ENCODE measurements around the gene STMN1. TPM values are rescaled to one million over a fixed set of nuclear protein-coding genes. Genes with fewer than 3 reads are reported as not detected.

The STMN1 gene
- total RNA-seq, 4 donors from 2014 or later, result 21.2 to 62.7 (median 26.8) TPM

DNA sequence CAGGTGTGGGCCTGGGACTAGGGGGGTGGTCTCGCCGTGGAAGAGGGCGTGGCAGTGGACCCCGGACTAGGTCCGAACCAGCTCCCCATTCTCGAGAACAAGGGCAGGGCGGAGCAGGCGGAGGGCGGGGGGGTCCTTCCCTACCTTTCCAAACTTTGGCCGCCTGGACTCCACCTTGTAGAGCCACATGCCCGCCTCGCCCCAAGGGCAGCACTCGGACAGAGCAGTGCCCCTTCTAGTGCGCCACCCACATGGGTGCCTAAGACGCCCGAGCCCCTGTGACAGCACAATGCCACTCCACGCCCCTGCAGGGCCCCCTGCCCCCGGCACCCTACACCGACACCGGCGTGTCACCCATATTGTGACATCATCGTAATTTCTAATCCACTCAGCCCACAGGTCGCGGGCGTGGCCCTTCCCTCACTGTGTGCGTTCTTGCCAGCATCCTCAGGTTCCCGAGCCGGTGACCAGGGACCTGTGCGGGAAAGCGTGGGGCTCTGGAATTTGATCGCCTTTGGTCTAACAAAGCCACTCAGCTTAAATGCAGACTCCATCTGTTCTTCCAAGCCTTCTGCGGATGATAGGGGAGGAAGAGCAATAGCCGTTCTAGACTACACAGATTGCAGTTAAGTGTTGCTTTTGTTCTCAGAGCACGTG lies 553 bp upstream of the STMN1 start:
- TF ChIP-seq POLR2A (IDR thresholded peaks at IDR 0.05), result no peak
- TF ChIP-seq, protein P1, sequence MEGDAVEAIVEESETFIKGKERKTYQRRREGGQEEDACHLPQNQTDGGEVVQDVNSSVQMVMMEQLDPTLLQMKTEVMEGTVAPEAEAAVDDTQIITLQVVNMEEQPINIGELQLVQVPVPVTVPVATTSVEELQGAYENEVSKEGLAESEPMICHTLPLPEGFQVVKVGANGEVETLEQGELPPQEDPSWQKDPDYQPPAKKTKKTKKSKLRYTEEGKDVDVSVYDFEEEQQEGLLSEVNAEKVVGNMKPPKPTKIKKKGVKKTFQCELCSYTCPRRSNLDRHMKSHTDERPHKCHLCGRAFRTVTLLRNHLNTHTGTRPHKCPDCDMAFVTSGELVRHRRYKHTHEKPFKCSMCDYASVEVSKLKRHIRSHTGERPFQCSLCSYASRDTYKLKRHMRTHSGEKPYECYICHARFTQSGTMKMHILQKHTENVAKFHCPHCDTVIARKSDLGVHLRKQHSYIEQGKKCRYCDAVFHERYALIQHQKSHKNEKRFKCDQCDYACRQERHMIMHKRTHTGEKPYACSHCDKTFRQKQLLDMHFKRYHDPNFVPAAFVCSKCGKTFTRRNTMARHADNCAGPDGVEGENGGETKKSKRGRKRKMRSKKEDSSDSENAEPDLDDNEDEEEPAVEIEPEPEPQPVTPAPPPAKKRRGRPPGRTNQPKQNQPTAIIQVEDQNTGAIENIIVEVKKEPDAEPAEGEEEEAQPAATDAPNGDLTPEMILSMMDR (IDR thresholded peaks at IDR 0.05), result no peak
- Histone ChIP-seq H3K27ac (peak overlapping the region in 2 of 4 donors; percentile 22 to 78), H3K4me3 (peak overlapping the region; percentile 64 to 83 (median 69)), H3K36me3 (no peaks in the 10 kb centered on the region), H3K9me3 (no peaks in the 10 kb centered on the region), H3K4me1 (peaks cover 0 to 26% (median 3%) of the 10 kb centered on the region in 4 donors), H3K27me3 (no peaks in the 10 kb centered on the region)
- peak in 2 of 3 donors; percentile 27 to 62 for DNase-seq

DNA sequence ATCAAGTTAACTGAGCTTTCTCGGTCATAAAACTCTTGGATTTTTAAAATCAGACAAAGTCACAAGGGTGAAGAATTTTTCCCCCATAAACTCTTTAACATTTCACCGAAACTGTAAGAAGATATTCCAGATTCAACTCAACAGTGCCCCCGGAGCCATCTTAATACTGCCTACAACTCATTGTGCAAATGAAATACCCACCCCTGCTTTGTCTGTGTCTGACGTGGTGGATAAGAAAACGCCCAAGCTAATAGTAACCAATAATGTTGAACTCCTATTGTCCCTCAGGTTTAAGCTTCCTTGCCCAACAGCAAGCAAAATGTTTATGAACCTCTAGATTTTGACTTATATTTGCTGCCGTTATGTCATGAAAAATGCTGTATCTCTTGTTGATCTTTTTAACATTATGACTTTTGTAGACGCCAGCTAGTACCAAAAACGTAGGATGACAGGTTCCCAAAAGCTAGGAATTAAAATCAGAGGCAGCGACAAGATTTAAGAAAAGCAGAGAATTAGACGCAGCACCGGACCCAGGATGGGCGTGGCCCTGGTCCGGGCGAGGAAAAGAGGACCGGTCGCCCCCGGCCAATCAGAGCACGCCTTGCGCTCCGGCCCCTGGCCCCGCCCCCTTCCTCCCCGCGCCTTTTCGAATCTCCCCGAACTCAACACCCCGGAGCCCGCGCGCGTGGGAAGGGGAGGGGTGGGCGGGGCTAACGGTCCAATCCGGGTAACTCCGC lies 1.1 kb downstream of the STMN1 start:
- peak overlapping the region; percentile 40 to 78 (median 58) for H3K27ac ChIP-seq
- H3K4me3 ChIP-seq, result peak overlapping the region; percentile 64 to 83 (median 69)
- H3K27me3 ChIP-seq, result no peaks in the 10 kb centered on the region
- TF ChIP-seq, protein P1 (IDR thresholded peaks at IDR 0.05), result no peak
- TF ChIP-seq POLR2A (IDR thresholded peaks at IDR 0.05), result no peak
- H3K9me3 ChIP-seq, result no peaks in the 10 kb centered on the region
- H3K4me1 ChIP-seq, result peaks cover 0 to 26% (median 3%) of the 10 kb centered on the region in 4 donors
- H3K36me3 ChIP-seq, result peaks cover 0 to 7% (median 0%) of the 10 kb centered on the region in 3 donors
- DNase-seq, result peak; percentile 95 to 98 (median 96)

DNA sequence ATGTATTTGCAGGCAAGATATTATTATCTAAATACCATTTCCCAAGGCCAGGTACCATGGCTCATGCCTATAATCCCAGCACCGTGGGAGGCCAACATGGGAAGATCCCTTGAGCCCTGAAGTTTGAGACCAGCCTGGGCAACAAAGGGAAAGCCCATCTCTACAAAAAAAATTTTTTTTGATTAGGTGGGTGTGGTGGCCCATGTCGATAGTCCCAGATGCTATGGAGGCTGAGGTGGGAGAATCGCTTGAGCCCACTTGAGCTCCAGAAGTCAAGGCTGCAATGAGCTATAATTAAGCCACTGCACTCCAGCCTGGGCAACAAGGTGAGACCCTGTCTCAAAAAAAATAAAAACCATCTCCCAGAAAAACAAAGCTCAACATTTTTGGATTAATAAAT lies 2.2 kb downstream of the STMN1 start:
- Histone ChIP-seq H3K27me3 (no peaks in the 10 kb centered on the region), H3K4me1 (peaks cover 0 to 26% (median 3%) of the 10 kb centered on the region in 4 donors), H3K4me3 (no peak overlapping the region), H3K9me3 (no peaks in the 10 kb centered on the region), H3K27ac (no peak overlapping the region), H3K36me3 (peaks cover 0 to 7% (median 0%) of the 10 kb centered on the region in 3 donors)
- DNase-seq, result no peak
- TF ChIP-seq, protein P1 (IDR thresholded peaks at IDR 0.05), result no peak
- no peak for TF ChIP-seq POLR2A (IDR thresholded peaks at IDR 0.05)

DNA sequence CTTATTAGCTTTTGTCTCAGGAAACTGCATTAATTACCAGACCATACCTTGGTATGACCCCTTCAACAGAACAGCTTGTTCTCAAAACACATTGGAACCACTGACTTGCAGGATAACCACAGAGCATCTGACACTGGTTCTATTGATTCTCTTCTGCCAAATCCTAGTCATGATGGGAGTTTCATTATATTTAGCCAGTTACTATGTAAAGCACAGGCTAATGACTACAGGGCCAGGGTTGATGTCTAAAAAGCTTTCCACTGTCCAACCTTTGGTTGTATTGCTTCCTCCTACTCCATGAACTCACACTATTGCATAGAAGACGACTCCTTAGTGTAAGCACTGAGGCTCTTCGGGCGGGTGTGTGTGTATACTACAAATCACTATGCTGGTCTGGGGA lies 3.8 kb downstream of the STMN1 start:
- Histone ChIP-seq H3K27me3 (no peaks in the 10 kb centered on the region), H3K4me1 (peaks cover 0 to 26% (median 3%) of the 10 kb centered on the region in 4 donors), H3K36me3 (peaks cover 0 to 7% (median 0%) of the 10 kb centered on the region in 3 donors), H3K4me3 (no peak overlapping the region), H3K27ac (no peak overlapping the region), H3K9me3 (no peaks in the 10 kb centered on the region)
- no peak for DNase-seq
- TF ChIP-seq POLR2A (IDR thresholded peaks at IDR 0.05), result no peak
- TF ChIP-seq, protein P1 (IDR thresholded peaks at IDR 0.05), result no peak

DNA sequence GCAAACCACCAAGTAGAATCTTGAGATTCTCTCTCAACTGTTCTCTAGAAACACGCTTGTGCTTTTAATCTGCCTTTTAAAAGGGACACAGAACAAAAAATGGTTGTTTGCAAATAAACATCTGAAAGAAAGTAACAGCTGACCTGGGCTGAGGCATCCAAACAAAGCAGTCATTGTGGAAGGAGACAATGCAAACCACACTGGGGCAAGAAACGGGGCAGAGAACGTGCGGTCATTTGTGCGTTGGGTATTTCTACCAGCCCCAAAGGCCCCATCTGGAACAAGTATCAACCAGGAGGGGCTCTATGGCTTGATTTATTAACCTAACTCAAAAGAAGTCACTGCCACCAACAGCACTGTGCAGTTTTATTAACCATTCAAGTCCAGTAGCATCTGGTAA lies 6.0 kb downstream of the STMN1 start:
- H3K4me1 ChIP-seq, result peaks cover 0 to 11% (median 3%) of the 10 kb centered on the region in 4 donors
- peaks cover 0 to 7% (median 0%) of the 10 kb centered on the region in 3 donors for H3K36me3 ChIP-seq
- H3K27me3 ChIP-seq, result no peaks in the 10 kb centered on the region
- no peak for TF ChIP-seq POLR2A (IDR thresholded peaks at IDR 0.05)
- TF ChIP-seq, protein P1 (IDR thresholded peaks at IDR 0.05), result no peak
- no peak overlapping the region for H3K4me3 ChIP-seq
- DNase-seq, result no peak
- H3K9me3 ChIP-seq, result no peaks in the 10 kb centered on the region
- no peak overlapping the region for H3K27ac ChIP-seq
